HG02623 (cell line): ENCODE data around the gene GAGE13.
"Not testable (repeated sequence)": the region's sequence is repeated elsewhere in the genome, so short reads cannot be mapped to it uniquely, and the experiment has no call there.

ENCODE experiments used
- ATAC-seq: cut with Tn5 transposase; IDR thresholded peaks from one replicate; pipeline ENCODE4 v1.9.1; 2021; ENCODE audit warnings: moderate library complexity; ENCODE audit not compliant: unreplicated experiment

GAGE13 gene, protein sequence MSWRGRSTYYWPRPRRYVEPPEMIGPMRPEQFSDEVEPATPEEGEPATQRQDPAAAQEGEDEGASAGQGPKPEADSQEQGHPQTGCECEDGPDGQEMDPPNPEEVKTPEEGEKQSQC

DNA sequence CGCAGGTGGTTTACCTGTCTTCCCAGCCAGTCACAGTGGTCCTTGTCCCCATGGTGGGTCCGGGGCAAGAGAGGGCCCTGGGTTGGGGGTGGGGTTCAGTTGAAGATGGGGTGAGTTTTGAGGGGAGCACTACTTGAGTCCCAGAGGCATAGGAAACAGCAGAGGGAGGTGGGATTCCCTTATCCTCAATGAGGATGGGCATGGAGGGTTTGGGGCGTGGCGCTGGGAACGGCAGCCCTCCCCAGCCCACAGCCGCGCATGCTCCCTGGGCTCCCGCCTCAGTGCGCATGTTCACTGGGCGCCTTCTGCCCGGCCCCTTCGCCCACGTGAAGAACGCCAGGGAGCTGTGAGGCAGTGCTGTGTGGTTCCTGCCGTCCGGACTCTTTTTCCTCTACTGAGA, at the start of gene GAGE13:
Gene GAGE13 (plus strand): TSS at position 301 of the 400 bp plus-strand sequence. CDS start 1,156 bp downstream, outside the sequence.
- not testable (repeated sequence) for ATAC-seq

DNA sequence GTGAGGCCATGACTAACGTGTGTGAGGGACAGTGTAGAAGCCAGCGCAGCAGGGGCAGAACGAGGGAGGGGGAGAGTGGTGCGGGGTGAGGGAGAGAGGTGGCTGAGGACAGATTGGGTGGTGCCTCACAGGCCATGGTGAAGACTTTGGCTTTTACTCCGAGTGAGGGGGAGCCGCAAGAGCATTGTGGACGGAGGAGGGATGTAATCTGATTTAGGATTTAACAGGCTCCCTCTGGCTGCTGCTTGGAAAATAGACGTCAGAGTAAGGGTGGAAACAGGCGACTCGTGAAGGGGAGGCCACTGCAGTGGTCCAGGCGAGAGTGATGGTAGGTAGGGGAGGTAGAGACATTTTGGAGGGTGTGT, 48.8 kb upstream of the GAGE13 start:
- ATAC-seq = no peak

DNA sequence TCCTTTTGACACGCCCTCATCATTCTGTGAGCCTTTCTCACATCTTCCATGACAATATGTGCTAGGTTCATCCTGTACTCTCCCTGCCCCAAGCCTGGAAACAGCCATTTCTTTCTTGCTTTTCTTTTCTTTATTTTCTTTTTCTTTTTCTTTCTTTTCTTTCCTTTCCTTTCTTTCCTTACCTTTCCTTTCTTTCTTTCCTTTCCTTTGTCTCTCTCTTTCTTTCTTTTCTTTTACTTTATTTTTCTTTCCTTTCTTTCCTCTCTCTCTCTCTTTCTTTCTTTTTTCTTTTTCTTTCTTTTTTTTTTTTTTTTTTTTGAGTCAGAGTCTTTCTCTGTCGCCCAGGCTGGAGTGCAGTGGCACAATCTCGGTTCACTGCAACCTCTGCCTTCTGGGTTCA, 47.2 kb upstream of the GAGE13 start:
- ATAC-seq = no peak

DNA sequence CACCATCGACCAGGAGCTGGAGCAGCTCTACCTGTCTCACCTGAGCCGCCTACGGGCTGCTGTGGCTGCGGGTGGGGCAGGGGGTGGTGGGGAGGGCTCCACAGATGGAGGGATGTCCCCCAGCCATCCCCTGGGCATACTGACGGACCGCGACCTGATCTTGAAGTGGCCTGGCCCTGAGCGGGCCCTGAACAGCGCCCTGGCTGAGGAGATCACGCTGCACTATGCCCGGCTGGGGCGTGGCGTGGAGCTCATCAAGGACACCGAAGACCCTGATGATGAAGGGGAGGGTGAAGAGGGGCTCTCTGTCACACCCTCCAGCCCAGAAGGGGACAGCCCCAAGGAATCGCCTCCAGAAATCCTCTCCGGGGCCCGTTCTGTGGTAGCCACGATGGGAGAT, 45.2 kb upstream of the GAGE13 start:
- ATAC-seq = no peak

DNA sequence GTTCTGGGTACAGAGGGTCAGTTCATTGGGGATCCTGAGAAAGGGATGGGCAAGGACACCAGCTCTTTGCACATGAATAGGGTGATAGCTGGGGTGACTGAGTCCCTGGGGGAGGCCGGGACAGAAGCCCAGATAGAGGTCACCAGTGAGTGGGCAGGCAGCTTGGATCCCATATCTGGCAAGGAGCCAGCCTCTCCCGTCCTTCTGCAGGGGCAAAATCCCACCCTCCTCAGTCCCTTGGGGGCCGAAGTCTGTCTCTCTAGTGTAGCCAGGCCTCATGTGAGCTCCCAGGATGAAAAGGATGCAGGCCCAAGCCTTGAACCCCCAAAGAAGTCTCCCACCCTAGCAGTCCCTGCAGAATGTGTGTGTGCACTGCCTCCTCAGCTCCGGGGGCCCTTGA, 44.8 kb upstream of the GAGE13 start:
- ATAC-seq = no peak

DNA sequence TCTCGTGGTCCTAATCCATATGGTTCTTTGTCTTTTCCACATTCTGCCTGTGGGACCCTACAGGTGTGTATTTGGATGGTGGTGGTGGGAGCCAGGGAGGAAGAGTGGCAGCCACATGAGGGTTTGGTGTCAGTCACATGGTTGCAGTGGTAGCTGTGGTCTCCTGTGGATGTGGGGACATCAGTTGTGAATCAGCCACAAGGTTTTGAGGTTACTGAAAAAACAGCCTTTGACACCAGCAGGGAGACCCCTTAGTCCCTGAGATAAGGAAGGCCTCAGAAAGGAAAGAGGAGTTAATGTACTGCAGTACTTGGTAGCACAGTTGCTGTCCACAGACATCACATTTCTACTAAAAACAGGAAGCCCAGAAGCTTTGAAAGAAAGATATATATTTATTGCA, 43.7 kb upstream of the GAGE13 start:
- ATAC-seq = no peak

DNA sequence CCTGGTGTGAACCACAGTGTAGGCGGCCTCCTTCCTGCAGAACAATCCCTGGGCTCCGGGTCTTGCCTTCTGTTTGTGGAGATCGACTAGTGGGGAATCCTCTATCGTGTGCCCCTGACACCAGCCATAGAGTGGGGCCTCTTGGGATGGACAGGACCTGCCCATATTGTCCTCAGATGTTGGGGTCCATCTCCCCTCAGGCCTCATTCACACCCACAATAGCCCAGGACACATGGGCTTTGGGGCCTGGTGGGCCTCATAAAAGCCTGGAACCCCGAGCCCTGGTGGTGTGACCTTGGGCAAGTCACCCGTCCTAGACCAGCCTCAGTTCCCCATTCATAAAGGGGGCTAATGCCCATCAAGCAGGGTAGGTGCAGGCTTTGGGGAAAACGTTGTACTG, 41.2 kb upstream of the GAGE13 start:
- ATAC-seq = no peak

DNA sequence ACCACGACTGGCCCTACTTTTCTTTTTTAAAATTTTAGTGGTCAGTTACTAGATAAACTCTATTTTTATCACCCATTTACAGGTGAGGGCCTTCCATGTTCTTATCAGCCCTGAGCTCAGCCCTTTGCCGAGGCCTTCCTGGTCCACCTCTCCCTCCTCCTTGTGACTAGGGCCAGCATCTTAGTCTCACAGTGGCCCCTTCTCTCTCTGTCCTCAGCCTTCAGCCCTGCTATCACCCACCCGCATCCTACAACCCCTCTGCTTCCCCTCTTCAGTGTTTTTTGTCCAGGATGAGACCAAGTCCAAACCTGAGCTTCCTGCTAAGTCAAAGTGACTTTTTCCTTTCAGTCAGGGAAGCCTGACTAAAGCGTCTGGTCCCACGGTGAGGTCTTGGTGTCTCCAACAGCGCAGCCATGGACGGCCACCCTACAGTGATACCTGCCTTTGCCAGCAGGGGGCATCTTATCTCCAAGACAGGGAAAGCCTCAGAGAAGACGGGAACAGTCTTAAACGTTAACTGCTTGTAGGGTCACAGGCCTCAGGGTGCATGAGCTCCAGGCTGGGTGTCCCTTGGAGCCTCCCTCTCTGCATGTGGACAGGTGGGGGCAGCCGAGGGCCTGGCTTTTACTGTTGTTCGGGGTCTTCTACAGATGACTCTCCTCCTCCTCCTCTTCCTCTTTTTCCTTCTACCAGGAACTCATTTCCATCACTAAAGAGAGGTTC, 39.6 kb upstream of the GAGE13 start:
- no peak for ATAC-seq

DNA sequence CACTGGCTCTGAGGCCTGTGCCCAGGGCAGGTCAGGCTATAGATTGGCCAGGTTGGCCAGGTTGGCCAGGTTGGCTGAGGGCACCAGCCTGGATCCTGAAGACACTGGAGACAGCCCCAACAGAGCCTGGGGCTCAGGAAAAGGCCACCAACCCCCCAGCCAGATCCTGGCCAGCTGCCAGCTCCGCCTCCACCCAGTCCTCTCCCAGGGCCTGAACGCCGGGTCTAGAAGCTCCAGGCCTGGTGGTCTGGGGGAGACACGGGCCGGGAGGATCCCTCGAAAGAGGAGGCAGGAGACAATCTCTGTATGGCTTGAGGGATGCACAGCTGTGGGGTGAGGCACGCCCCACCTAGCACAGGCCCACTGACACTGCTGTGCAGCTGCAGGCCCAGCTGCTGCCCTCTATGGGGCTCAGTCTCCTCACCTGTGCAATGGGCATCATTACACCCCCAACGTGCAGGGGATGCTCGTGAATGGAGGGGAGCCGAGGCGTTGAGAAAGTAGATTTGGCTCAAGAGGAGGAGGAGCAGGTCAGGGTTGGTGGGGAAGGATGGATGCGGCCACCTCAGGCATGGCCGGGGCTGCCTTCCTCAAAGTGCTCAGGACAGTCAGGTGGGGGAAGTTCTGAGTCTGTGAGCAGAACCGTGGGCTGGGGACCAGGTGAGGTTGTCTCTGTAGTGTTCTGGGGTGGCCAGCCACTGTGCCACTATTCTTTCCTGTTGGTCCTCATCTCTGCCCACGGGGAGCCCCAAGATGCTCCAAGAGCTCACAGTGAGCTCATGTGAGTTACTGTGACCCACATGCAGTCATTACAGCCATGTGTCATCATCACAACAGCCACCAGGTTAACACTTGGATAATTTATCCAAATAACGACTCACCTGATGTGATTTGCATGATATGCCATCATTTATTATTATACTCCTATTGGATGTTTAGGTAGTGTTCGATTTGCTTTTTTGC, 38.7 kb upstream of the GAGE13 start:
- ATAC-seq = no peak

DNA sequence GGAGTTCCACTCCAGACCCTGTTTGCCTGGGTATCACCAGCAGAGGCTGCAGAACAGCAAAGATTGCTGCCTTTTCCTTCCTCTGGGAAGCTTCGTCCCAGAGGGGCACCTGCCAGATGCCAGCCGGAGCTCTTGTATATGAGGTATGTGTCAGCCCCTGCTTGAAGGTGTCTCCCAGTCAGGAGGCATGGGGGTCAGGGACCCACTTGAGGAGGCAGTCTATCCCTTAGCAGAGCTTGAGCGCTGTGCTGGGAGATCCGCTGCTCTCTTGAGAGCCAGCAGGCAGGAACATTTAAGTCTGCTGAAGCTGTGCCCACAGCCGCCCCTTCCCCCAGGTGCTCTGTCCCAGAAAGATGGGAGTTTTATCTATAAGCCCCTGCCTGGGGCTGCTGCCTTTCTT, 32.1 kb upstream of the GAGE13 start:
- not testable (repeated sequence) for ATAC-seq

DNA sequence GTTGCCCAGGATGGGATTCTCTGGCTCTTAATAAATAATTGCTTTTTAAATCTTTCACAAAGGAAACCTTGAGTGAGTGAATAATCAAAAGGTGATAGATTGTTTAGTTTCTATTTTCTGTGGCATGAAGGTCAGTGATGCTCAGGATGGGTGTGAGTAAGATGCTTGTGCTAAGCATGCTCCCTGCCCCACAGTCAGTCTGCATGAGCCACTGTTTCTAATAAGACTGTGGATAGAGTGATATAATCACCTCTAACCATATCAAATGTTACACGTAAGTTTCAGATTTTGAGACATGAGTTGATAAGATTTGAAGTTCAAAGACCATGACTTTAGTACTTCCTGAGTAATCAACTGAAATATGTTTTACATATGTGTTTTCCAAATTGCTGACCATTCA, 30.7 kb upstream of the GAGE13 start:
- ATAC-seq = no peak

DNA sequence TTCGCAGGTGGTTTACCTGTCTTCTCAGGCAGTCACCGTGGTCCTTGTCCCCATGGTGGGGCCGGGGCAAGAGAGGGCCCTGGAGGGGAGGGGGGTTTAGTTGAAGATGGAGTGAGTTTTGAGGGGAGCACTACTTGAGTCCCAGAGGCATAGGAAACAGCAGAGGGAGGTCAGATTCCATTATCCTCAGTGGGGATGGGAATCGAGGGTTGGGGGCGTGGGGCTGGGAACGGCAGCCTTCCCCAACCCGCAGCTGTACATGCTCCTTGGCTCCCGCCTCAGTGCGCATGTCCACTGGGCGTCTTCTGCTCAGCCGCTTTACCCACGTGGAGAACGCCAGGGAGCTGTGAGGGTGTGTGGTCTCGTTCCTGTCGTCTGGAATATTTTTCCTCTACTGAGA, 28.0 kb upstream of the GAGE13 start, which contains the start of gene GAGE10:
Gene GAGE10 (plus strand): TSS at position 301 of the 400 bp plus-strand sequence. CDS start 1,214 bp downstream, outside the sequence.
- no peak for ATAC-seq

DNA sequence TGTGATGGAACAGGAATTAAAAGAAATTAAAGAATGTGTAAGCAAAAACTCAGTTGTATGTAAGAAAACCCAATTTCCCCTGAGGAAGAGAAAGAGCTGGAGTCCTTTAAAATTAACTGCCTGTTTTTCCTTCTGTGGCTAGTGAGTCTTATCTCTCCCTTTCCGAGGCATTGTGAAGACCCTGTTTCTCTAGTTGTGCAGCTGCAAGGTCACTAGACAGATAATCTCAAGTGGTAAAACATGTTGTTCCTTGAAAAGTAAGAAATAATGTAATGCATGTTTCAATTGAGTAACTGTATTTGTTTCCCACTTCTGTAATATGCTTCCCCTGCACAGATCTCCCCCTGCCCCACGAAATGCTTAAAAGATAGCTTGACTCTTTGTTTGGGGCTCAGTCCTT, 23.6 kb upstream of the GAGE13 start:
- ATAC-seq = not testable (repeated sequence)

DNA sequence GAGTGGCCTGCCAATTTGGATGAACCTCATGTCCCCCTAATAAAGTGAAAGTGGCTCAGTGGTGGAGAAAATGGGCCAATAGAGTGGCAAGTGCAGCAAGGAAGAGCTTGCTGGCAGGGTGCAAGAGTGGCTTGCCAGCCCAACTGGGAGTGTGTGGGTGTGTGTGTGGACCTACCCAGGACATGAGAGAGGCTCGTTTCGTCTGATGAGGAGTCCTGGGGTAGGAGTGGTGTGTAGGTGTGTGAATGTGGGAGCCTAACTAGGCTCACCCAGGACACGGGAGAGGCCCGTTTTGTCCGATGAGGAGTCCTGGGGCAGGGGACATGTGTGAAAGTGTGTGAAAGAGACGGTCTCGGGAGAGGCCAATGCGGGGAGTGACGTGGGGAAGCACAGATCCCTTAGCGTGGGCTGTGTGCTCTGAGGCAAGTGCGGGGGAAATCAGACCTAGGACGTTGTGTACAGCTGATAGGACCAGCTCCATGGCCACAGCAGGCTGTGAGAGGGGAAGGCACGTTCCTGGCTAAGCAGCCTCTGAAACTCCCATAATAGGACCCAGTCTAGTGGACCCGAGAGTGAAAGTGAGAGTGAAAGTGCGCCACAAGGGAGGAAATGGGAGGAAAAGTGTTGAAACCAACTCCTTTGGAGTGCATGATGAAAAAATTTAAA, 22.6 kb upstream of the GAGE13 start:
- no peak for ATAC-seq

DNA sequence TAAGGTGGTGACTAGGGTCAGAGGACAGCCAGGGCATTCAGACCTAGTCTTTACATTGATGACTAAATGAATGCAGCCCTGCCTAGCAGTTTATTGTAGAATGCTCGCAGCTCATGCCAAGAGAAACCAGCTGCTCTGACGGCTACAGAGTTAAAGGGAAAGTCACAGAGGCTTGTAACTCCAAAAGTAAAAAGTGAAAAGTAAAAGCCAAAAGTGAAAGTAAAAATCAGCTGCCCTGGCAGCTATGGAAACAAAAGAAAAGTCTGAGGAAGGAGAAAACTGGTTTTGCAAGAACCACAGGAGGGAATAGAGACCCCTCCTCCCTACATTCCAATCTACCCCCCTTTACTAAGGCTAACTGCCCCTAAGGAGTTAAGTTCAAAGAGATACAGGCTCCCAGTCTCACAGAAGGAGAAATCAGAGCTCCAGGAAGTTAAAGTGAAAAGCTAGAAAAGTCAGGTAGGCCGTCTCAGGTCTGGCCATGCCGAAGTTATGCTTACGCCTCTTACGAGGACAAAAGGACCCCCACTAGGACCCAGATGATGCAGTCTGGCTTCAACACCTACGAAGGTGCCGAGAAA, 21.9 kb upstream of the GAGE13 start:
- no peak for ATAC-seq

DNA sequence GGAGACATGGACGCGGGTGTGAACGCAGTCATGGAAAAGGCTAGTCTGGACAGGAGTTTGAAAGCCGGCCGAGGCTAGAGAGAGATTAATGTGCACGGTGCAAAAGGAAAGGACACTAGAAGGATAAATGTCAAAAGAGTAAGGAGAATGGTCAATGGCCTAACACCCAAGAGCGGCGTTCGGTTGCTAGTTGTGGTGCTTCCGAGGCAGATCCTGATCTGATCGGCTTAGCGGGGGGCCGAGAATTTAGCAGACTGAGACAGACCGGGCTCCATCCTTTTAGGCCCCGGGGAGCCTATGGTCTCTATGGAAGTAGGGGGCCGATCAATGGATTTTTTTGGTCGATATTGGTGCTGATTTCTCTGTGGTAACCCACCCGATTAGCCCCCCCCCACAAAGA, 21.0 kb upstream of the GAGE13 start:
- ATAC-seq = no peak

DNA sequence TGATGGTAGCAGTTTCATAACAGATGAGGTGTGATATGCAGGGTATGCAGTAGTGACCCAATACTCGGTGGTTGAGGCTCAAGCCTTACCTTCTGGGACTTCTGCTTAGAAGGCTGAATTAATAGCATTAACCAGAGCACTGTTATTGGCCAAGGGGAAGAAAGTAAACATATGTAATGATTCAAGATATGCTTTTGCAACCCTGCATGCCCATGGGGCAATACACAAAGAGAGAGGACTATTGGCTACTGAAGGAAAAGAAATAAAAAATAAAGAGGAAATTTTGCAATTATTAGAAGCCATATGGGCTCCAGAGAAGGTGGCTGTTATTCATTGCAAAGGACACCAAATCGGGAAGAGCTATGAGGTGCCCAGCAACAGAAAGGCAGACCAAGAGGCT, 19.2 kb upstream of the GAGE13 start:
- ATAC-seq = no peak

DNA sequence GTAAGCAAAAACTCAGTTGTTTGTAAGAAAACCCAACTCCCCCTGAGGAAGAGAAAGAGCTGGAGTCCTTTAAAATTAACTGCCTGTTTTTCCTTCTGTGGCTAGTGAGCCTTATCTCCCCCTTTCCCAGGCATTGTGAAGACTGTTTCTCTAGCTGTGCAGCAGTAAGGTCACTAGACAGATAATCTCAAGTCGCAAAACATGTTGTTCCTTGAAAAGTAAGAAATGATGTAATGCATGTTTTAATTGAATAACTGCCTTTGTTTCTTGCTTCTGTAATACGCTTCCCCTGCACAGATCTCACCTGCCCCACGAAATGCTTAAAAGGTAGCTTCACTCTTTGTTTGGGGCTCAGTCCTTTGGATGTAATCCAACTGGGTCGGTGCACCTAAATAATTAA, 15.3 kb upstream of the GAGE13 start:
- no peak for ATAC-seq

DNA sequence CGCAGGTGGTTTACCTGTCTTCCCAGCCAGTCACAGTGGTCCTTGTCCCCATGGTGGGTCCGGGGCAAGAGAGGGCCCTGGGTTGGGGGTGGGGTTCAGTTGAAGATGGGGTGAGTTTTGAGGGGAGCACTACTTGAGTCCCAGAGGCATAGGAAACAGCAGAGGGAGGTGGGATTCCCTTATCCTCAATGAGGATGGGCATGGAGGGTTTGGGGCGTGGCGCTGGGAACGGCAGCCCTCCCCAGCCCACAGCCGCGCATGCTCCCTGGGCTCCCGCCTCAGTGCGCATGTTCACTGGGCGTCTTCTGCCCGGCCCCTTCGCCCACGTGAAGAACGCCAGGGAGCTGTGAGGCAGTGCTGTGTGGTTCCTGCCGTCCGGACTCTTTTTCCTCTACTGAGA, 9.6 kb upstream of the GAGE13 start, which contains the start of gene GAGE12J:
Gene GAGE12J (plus strand): TSS at position 301 of the 400 bp plus-strand sequence. CDS start 1,157 bp downstream, outside the sequence.
- not testable (repeated sequence) for ATAC-seq

DNA sequence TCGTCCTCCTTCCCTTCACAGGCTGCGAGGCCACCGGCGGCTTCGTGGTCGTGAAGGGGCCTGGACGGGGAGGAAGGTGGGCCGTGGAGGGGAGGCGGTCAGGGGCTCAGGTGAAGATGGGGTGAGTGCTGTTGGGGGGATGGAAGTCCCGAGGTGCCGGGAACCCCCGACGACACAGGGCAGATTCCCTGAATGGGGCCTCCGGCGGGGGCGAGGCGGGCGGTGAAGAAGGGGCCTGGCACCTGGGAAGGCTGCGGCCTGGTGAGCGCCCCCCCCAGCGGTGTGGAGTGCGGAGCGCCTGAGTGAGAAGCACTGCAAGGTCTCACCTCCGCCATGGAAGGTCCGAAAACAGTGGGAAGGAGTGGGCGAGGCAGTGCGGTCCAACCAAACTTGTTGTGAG, 9.1 kb upstream of the GAGE13 start:
- ATAC-seq = not testable (repeated sequence)

DNA sequence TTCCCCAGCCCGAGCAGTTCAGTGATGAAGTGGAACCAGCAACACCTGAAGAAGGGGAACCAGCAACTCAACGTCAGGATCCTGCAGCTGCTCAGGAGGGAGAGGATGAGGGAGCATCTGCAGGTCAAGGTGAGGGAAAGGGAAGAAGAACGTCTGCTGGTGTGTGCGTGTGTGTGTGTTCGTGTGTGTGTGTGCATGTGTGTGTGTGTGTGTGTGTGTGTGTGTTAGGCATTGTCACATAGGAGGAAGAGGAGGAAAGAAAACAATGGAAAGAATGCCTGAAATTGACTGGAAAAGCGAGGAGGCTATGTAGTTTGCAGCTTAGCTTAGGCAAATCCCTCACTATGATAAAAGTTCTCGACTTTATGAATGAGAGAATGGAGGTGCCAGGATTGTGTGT, 7.6 kb upstream of the GAGE13 start:
- ATAC-seq = not testable (repeated sequence)
